GM19043 (cell line): ENCODE results near the gene EVA1B.
A peak's percentile ranks its signal among the peaks of the same experiment; 100 is the strongest.

Experiments
- ATAC-seq: cut with Tn5 transposase; IDR thresholded peaks from one replicate; pipeline ENCODE4 v1.9.1; 2021; ENCODE audit warnings: low read depth; ENCODE audit not compliant: unreplicated experiment

Gene EVA1B

DNA sequence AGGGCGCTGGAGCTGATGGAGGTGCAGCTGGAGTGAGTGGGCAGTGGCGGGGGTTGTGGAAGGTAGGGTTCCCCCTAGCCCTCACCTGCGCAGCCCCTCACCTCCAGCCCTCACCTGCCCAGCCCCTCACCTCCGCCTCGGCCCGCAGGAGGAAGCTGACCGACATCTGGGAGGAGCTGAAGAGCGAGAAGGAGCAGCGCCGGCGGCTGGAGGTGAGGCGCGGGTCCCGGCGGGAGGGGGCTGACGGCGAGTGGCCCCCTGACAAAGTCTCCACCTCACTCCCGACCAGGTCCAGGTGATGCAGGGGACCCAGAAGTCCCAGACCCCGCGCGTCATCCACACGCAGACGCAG lies 2.7 kb downstream of the EVA1B start:
- no peak for ATAC-seq

DNA sequence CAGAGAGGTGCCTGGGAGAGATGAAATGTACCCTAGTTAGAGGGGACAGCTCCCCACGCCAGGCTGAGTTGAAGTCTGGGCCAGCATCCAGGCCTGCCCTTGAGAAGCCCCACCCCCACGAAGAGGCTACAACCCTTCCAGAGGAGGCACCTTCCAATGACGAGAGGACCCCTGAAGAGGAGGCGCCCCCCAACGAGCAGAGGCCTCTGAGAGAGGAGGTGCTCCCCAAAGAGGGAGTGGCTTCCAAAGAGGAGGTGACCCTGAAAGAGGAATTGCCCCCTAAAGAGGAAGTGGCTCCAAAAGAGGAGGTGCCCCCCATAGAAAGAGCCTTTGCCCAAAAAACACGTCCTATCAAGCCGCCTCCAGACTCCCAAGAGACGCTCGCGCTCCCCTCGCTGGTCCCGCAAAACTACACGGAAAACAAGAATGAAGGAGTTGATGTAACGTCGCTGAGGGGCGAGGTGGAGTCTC lies 3.1 kb downstream of the EVA1B start:
- ATAC-seq: no peak

DNA sequence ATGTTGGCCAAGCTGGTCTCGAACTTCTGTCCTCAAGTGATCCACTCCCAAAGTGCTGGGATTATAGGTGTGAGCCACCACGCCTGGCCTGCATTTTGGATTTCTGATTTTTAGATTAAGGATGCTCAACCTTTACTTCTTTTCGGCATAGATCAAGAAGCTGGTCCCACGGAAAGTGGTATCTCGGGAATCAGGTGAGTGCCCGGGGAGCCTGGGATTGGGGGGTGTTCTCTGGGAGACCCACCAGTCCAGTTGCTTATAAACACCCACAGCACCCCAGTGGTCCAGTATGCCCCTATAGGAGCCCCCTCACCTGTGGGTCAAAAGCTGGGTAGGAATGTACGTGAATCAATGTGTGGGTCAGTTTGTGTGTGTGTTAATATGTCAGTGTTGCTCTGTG lies 14.0 kb downstream of the EVA1B start:
- ATAC-seq: no peak

DNA sequence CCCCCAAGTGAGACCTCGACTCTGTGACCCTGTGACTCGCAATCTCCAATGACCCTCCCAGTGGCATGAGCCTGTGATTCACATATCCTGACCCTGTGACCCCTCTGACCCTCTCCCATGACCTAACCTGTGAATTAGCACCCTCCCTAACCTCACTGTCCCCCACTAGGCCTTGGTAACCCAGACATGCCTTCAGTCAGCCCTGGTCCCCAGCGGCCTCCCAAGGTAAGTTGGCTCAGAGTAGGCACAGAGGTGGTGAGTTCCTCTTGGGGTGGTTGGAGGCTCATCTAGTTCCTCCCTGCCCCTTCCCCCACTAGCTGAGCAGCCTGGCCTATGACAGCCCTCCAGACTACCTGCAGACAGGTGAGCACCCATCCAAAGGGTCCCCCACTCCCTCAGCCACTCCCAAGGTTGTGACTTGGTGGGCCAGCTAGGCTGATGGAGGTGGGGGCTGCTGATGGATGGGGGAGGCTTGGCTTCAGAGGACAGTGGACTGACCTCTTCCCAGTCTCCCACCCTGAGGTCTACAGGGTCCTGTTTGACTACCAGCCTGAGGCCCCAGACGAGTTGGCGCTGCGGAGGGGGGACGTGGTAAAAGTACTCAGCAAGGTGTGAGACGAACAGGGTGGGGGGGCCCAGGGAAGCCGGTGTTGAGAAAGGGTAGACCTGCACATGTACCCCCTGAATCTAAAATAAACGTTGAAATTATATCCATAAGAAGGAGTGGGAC lies 15.7 kb downstream of the EVA1B start:
- ATAC-seq: no peak

DNA sequence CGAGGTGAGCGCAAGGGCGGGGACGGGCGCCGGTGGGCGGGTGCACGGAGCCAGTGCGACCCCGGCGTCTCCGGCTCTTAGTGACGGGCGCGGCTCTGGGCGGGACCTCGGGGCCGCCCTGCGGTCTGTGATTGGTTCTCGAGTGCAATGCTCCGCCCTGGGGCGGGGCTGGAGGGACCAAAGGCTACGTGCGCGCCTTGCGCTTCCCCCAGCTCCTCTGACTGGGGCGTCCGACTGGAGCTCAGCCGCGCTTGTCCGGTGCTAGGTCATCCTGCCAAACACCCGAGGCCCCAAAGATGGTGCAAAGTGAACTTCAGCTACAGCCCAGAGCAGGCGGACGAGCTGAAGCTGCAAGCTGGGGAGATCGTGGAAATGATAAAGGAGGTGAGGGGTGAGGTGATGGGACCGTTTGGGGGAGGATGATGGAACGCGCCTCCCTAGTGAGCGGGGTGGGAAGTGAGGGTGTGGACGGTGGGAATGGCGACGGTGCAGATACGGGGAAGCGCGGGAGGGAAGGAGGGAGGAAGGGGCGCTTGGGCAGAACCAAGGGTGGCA lies 16.5 kb downstream of the EVA1B start:
- ATAC-seq: peak; percentile 95

DNA sequence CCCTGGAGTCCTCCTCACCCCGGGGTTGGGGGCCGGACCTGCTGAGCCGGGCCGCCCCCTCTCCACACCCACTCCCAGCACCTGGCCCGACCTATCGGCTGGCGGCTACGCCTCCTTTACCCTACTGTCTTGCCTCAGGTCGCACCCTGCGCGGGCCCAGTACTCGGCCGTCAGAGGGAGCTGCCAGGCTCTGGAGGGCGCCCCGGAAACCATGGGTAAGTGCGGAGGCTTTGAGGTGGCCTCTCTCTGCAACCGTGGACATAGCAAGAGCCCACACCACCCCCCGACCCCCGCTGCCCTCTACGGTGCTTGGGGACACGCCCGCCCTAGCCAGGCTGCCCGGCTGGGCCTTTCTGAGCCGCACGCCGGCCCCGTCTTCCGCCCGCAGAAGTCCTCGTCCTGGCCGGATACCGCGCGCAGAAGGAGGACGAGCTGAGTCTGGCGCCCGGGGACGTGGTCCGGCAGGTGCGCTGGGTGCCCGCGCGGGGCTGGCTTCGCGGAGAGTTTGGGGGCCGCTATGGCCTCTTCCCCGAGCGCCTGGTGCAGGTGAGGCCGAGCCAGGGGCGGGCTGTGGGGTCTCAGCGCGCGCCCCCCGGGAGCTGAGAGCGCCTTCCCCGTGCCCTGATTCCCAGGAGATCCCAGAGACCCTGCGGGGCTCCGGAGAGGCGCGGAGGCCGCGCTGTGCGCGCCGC lies 17.1 kb downstream of the EVA1B start, which contains the start of gene SH3D21:
Gene SH3D21, plus strand, starts transcription at position 159 of the 692 bp plus-strand sequence. Its CDS starts 53 bp downstream, at position 212.
- peak; percentile 26 for ATAC-seq

DNA sequence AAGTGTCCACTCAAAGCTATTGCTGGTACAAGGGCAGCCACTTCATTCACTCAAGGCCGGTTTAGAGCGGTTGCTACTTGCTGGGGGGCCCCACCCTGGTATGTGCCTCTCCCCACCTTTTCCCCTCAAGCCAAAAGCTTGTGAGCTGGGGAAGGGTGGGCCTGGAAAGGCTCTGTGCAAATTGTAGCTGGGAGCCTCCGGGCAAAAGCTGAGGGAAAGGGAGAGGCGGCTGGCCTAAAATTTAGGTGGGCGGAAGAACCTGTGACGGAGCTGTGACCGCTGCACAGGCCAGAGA lies 17.6 kb downstream of the EVA1B start:
- ATAC-seq: no peak

DNA sequence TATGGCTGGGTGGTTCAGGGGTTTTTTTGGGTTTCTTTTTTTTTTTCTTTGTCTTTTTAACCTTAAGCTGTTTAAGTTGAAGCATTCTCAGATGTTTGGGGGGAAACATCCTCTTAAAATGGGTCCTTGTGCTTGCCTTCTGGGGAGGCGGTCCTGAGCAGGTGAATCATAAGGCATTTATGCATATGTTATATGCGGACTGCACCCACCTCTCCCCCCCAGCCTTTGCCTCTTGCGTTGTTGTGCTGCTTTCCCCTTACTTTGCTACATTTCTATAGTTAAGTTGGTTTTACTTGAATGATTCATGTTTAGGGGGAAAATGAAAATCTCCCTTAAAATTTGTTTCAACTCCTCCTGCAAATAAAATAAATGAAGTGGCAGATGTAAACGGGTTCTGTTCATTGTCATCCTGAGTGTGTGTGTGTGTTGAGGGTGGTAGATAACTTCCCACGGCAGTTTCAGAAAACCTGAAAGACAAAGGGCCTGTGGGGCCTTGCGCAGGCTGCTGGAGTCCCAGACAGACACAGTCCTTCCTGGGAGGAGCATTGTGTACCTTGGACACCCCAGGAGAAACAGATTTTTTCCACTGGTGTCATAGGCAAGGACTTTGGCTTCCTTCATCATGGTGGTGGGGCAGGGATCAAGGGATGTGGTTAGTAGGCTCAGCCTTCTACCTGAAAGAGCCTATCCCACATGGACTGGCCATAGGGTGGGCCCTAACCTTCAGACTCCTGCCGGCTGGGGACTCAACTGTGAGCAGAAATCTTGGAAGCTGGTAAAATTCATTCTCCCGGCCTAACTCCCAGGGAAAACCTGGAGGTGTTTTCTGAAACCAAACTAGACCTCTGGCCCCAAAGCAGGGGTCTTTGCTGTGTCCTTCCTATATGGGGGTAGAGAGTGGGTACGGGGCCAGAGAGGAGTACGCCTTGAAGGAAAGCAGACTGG lies 18.2 kb downstream of the EVA1B start:
- no peak for ATAC-seq

DNA sequence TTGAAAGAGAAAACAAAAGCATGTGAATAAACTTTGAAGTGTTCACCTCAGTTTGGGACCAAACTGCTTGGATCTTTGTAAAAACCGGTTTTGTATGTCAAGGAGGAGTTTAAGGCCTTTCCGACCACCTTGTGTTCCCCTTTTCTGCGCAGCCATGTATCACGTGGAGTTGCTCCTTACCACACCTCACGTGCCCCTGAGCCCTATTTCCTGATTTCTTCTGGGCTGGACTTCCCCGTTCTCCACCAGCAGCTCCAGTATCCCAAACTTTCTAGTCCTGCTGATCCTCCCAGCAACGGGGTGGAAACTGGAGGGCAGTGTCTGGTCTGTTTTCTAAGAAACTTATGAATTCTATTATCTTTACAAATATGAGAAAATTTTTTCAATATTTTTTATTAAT lies 18.9 kb downstream of the EVA1B start:
- no peak for ATAC-seq

DNA sequence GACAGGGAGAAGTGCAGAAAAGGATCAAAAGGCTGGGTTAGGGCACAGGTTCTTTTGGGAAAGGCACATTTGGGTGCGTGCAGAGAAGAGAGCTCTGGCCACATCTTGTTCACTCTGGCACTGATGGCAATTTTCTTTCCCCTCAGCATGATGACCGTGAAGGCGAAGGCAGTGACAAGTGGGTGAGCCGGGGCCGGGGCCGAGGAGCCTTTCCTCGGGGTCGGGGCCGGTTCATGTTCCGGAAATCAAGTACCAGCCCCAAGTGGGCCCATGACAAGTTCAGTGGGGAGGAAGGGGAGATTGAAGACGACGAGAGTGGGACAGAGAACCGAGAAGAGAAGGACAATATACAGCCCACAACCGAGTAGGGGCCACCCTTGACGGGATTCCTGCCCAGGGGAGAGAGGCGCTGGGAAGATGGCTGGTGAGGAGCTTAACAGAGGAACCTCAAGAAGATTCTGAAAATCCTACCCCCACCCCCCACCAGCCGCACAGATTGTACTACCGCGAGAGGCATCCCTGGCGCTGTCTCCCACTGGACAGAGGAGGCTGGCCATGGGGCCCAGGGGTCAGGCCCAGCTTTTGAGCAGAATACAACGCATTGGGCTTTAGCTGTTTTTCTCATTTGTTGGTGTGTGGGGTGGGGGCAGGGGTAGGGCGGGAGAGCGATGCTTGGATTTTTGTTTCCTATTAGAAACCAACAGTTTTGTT lies 19.6 kb downstream of the EVA1B start:
- no peak for ATAC-seq

DNA sequence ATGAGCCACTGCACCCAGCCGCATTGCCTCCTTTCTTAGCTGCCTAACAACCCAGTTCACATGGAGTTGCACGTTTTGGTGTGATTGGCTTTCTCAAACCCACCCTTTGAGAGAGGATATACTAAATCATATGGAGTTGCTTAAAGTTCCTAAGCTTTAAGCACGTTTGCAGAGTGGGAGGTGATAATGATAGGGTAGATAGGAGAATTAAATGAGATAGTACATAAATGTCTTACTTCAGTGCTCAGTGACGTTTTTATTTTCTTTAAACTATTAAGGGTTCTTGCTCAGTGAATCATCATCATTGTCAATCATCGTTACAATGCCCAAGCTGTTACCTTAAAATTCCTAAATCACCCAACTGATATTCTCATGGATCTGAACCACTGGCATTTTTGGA lies 20.2 kb downstream of the EVA1B start:
- ATAC-seq: no peak

DNA sequence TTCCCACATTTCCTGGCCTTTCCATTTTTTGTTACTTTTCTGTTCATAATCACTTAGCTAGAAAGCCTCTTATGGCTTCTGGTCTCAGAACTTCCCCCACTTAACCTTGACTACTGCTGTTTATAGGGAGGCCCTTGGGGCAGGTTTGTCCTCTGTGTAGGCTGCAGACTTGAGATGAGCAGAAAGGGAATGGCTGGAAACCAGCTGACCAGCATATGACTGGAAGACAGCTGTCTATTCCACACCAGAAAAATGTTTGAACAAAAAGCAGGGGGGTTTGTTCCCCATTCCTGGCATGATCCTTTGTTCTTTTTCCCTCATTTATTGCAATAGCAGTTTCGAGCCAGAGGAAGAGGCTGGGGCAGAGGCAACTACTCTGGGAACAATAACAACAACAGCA lies 22.2 kb downstream of the EVA1B start:
- no peak for ATAC-seq

DNA sequence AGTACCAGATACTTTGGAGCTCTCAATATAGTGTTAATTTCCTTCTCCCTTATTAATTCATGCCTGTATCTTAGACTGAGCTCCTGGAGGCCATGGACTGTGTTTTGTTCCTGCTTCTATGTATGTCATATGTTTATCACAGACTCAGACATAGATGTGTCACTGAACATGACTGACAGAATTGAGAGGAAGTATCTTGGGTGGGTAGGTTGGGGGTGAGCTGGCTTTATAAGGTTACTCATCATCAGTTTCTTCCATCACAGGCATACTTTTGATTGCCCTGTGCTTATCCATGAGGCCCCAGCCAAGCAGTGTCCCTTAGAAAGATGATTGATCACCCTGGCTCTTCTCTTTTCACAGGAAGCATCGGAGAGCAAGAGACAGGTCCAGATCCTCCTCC lies 22.9 kb downstream of the EVA1B start:
- no peak for ATAC-seq

DNA sequence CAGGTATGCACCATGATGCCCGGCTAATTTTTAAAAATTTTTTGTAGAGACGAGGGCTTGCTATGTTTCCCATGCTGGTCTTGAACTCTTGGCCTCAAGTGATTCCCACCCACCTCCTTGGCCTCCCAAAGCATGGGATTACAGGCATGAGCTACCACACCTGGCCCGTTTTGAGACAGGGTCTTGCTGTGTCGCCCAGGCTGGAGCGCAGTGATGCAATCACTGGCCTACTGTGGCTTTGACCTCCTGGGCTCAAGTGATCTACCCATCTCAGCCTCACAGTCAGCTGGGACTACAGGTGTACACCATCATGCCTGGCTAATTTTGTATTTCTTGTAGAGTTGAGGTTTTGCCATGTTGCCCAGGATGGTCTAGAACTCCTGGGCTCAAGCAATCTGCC lies 24.8 kb downstream of the EVA1B start:
- ATAC-seq: no peak

DNA sequence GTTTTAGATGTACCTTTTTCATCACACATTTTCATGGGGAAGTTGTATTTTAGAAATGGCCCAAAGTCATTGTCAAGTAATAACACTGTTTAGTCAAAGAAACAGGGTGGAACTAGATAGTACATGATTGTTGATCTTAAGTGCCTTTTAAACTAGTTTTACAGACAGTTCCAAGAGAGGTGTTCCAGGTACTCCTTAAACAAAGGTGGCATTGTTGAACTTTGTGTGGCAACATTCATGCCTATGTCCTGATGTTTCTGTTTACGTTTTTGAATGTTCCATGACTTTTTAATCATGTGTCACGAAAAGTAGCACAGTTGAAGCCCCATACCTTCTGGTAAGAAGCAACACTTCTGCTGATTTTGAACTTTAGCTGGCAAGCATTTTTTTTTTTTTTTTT lies 26.4 kb downstream of the EVA1B start:
- ATAC-seq: no peak

DNA sequence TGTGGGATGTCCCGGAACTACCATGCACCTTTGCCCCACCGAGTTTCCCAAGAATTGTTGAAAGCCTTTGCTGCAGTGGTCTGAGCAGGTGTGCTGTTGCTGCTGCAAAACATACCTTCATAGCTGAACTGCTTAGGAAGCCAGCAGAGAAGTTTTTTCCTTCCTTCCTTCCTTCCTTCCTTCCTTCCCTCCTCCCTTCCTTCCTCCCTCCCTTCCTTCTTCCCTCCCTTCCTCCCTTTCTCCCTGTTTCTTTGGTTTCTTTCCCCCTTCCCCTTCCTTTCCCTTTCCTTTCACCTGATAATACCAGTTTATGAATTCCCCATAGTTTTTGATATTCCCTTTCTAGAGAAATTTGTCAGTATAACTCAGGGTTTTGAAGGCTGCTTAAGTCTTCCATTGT lies 28.1 kb downstream of the EVA1B start:
- ATAC-seq: no peak

DNA sequence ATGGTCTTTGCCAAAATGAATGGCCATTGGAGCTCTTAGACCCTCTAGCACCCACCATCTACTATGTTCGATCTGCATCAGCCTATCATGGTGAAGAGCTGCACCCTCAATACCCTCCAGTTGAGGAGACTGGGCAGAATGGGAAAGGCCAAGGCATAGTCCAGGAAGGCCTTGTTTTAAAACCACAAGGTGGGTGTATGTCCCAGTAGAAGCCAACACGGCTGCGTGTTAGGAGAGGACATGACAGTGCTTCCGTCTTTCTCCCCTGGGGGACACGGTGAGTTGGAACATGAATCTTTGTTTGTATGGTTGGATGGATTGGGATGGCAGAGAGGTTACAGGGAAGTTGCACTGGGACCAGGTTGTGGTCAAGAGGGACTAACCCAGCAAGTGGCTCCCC lies 35.9 kb downstream of the EVA1B start:
- ATAC-seq: no peak

DNA sequence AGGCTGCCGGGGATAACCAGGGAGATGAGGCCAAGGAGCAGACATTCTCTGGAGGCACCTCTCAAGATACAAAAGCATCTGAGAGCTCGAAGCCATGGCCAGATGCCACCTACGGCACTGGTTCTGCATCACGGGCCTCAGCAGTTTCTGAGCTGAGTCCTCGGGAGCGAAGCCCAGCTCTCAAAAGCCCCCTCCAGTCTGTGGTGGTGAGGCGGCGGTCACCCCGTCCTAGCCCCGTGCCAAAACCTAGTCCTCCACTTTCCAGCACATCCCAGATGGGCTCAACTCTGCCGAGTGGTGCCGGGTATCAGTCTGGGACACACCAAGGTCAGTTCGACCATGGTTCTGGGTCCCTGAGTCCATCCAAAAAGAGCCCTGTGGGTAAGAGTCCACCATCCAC lies 36.6 kb downstream of the EVA1B start:
- no peak for ATAC-seq

DNA sequence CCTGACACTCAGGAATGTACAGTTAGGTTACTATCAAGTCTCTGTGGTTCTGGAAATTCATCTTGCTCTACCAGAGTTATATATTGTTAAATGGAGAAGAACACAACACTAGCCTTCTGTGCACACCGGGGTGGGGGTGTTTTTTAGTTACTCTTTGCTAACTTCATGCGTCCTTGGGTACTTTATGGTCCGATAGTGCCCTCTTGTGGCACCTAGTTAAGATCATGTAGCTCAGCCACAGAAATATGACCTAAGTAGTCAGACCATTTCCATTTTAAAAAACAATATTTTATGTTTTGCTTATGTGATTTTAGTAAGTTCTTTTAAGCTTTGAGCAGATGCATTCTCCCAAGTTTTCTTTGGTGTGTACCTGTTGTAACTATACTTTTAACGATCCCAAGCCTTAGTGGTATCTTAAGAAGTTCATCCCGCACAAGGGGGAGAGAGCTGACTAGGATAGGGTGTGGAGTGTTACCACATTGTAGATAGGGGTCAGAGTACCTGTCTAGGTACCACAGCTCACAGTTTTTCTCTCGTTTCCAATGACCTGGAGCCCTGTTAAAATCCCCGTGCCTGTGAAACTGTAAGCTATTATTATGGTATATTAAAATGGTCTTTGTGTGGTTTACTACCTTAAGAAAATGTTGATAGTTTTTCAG lies 37.9 kb downstream of the EVA1B start:
- no peak for ATAC-seq

DNA sequence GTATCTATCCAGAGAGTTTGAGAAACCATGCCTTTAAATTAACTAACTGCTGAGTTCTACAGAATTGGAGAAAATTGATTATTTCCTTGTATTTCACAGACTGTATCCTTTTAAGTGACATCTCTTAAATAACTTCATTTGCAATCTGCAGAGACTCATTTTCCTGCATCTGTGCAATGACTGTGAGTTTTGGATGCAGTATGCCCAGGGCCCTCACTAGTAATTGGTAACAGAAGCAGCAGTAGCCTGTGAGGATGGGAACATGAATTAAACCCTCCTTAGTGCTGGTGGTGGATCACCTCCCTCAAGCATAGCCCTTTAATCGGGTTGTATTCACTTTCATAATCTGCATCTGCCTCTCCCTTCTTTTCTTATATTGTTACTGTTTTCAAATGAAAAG lies 38.9 kb downstream of the EVA1B start:
- no peak for ATAC-seq
